IMR-90 (cell line): Measurements from ENCODE around the gene AKNA. TPM values are rescaled to one million over a fixed set of nuclear protein-coding genes. Genes with fewer than 3 reads are reported as not detected.

Experiments used
- ATAC-seq: fragments of 200-7000 bp; cut with Tn5 transposase; 2 replicates; pipeline ENCODE4 v1.9.1; 2020; ENCODE audit warnings: low read depth, mild to moderate bottlenecking, moderate library complexity
- BruUV-seq: library from RNA; stranded (reverse); fragments of 400-500 nt; replicated peaks from 2 replicates; lab custom pipeline; 2021; lab: Mats Ljungman, UMichigan
- CTCF ChIA-PET: fragments of 300-600 bp; formaldehyde crosslinking; extraction: SDS; loops from one replicate; lab custom pipeline; 2021; ENCODE audit warnings: antibody characterized with exemption; lab: Yijun Ruan, JAX
- POLR2A ChIA-PET: fragments of 300-600 bp; sonication (Branson Sonifier 250); formaldehyde crosslinking; loops from one replicate; lab custom pipeline; 2022; ENCODE audit warnings: antibody characterized with exemption; ENCODE audit not compliant: unreplicated experiment; lab: Charles Lee
- DNase-seq: peaks from one replicate; pipeline ENCODE4 v3.0.0; 2013
- H2AFZ ChIP-seq: replicated peaks from 2 replicates; pipeline ENCODE3; 2013; ENCODE audit warnings: low read length, mild to moderate bottlenecking; ENCODE audit not compliant: poor library complexity
- H2AK5ac ChIP-seq: 2 replicates; pipeline ENCODE4 v1.6.1; 2013; ENCODE audit warnings: low read depth, low read length, inconsistent platforms
- H2AK9ac ChIP-seq: replicated peaks from 2 replicates; pipeline ENCODE3; 2013; ENCODE audit warnings: mild to moderate bottlenecking, low read depth, low read length, moderate library complexity; ENCODE audit not compliant: poor library complexity
- H2BK120ac ChIP-seq: 2 replicates; pipeline ENCODE4 v1.6.1; 2013; ENCODE audit warnings: low read depth, low read length, inconsistent platforms
- H2BK15ac ChIP-seq: 3 replicates; pipeline ENCODE4 v1.6.1; 2013; ENCODE audit warnings: low read depth, low read length, inconsistent platforms
- H2BK20ac ChIP-seq: 2 replicates; pipeline ENCODE4 v1.6.1; 2013; ENCODE audit warnings: low read depth, mild to moderate bottlenecking, inconsistent platforms, low read length, moderate library complexity
- H2BK5ac ChIP-seq: 2 replicates; pipeline ENCODE4 v1.6.1; 2013; ENCODE audit warnings: mild to moderate bottlenecking, low read depth, low read length, inconsistent platforms; ENCODE audit not compliant: poor library complexity, severe bottlenecking
- H3K14ac ChIP-seq: replicated peaks from 2 replicates; pipeline ENCODE4 v1.6.1; 2013; ENCODE audit warnings: low read depth, low read length, inconsistent platforms
- H3K18ac ChIP-seq: 2 replicates; pipeline ENCODE4 v1.6.1; 2013; ENCODE audit warnings: low read depth, low read length, control low read depth
- H3K23ac ChIP-seq: 2 replicates; pipeline ENCODE4 v1.6.1; 2013; ENCODE audit warnings: low read depth, low read length, inconsistent platforms
- H3K27ac ChIP-seq: 2 replicates; pipeline ENCODE4 v1.5.1; 2013; ENCODE audit warnings: mild to moderate bottlenecking, control low read depth, low read length; ENCODE audit not compliant: insufficient read depth
- H3K27me3 ChIP-seq: 2 replicates; pipeline ENCODE4 v1.6.1; 2013; ENCODE audit warnings: low read length; ENCODE audit not compliant: control insufficient read depth, insufficient read depth
- H3K36me3 ChIP-seq: 2 replicates; pipeline ENCODE4 v1.6.1; 2013; ENCODE audit warnings: low read length, mixed read lengths; ENCODE audit not compliant: control insufficient read depth, insufficient read depth
- H3K4ac ChIP-seq: 2 replicates; pipeline ENCODE4 v1.6.1; 2013; ENCODE audit warnings: low read depth, low read length, inconsistent platforms
- H3K4me1 ChIP-seq: 2 replicates; pipeline ENCODE4 v1.6.1; 2013; ENCODE audit warnings: low read length, mixed read lengths; ENCODE audit not compliant: control insufficient read depth, insufficient read depth
- H3K4me2 ChIP-seq: 2 replicates; pipeline ENCODE4 v1.6.1; 2013; ENCODE audit warnings: low read depth, mild to moderate bottlenecking, control low read depth, low read length, moderate library complexity
- H3K4me3 ChIP-seq: 2 replicates; pipeline ENCODE4 v1.5.1; 2013; ENCODE audit warnings: low read depth, mild to moderate bottlenecking, control low read depth, low read length, moderate library complexity; ENCODE audit not compliant: insufficient read depth
- H3K56ac ChIP-seq: 2 replicates; pipeline ENCODE4 v1.6.1; 2013; ENCODE audit warnings: low read length, inconsistent platforms; ENCODE audit not compliant: insufficient read depth; ENCODE audit errors: extremely low read depth
- H3K79me1 ChIP-seq, 2 experiments: 2 replicates each; pipeline ENCODE4 v1.6.1; 2013; ENCODE audit warnings: low read length in 2 of 2, inconsistent platforms in 1 of 2, low read depth in 1 of 2
- H3K9ac ChIP-seq: 2 replicates; pipeline ENCODE4 v1.6.1; 2013; ENCODE audit warnings: low read depth, low read length, control low read depth
- H3K9me1 ChIP-seq: 2 replicates; pipeline ENCODE4 v1.6.1; 2013; ENCODE audit warnings: low read length, inconsistent platforms; ENCODE audit not compliant: insufficient read depth
- H3K9me3 ChIP-seq: 2 replicates; pipeline ENCODE4 v1.6.1; 2013; ENCODE audit warnings: low read length; ENCODE audit not compliant: control insufficient read depth, insufficient read depth
- H4K20me1 ChIP-seq: 2 replicates; pipeline ENCODE4 v1.6.1; 2013; ENCODE audit warnings: low read length, inconsistent platforms; ENCODE audit not compliant: insufficient read depth
- H4K5ac ChIP-seq: 2 replicates; pipeline ENCODE4 v1.6.1; 2013; ENCODE audit warnings: mild to moderate bottlenecking, low read depth, low read length, control low read depth
- H4K8ac ChIP-seq, 2 experiments: 2 replicates each; pipeline ENCODE4 v1.6.1; 2013; ENCODE audit warnings: low read depth in 2 of 2, low read length in 2 of 2, control low read depth in 1 of 2, inconsistent platforms in 1 of 2
- H4K91ac ChIP-seq: 2 replicates; pipeline ENCODE4 v1.6.1; 2013; ENCODE audit warnings: low read depth, low read length, inconsistent platforms; ENCODE audit not compliant: insufficient read depth
- BHLHE40 ChIP-seq: fragments of 150-350 bp; IDR thresholded peaks from 2 replicates; pipeline ENCODE4 v1.6.1; 2016; ENCODE audit warnings: mild to moderate bottlenecking, low read depth, low read length
- CEBPB ChIP-seq: IDR thresholded peaks from 2 replicates; pipeline ENCODE4 v1.6.1; 2012; ENCODE audit warnings: low read depth, low read length, improper control_type of control experiment
- CHD1 ChIP-seq: IDR thresholded peaks from 2 replicates; pipeline ENCODE4 v1.6.1; 2012; ENCODE audit warnings: low read depth, low read length, improper control_type of control experiment
- FOS ChIP-seq: fragments of 150-350 bp; IDR thresholded peaks from 2 replicates; pipeline ENCODE4 v1.6.1; 2016; ENCODE audit warnings: low read depth, low read length
- MAZ ChIP-seq: IDR thresholded peaks from 2 replicates; pipeline ENCODE4 v1.6.1; 2012; ENCODE audit warnings: low read depth, mild to moderate bottlenecking, low read length, improper control_type of control experiment, moderate library complexity, borderline replicate concordance
- MXI1 ChIP-seq: IDR thresholded peaks from 2 replicates; pipeline ENCODE4 v1.6.1; 2012; ENCODE audit warnings: low read depth, mild to moderate bottlenecking, low read length, moderate library complexity, borderline replicate concordance
- NFE2L2 ChIP-seq: fragments of 150-350 bp; IDR thresholded peaks from 2 replicates; pipeline ENCODE4 v1.6.1; 2016; ENCODE audit warnings: low read depth, mild to moderate bottlenecking, low read length
- POLR2A ChIP-seq: IDR thresholded peaks from 2 replicates; pipeline ENCODE4 v1.6.1; 2012; ENCODE audit warnings: mild to moderate bottlenecking, low read depth, low read length
- RAD21 ChIP-seq: IDR thresholded peaks from 2 replicates; pipeline ENCODE4 v1.6.1; 2012; ENCODE audit warnings: low read length, improper control_type of control experiment
- RCOR1 ChIP-seq: IDR thresholded peaks from 2 replicates; pipeline ENCODE4 v1.6.1; 2012; ENCODE audit warnings: mild to moderate bottlenecking, low read length, improper control_type of control experiment; ENCODE audit not compliant: insufficient replicate concordance
- SMC3 ChIP-seq: fragments of 150-350 bp; IDR thresholded peaks from 2 replicates; pipeline ENCODE4 v1.6.1; 2016; ENCODE audit warnings: low read depth, mild to moderate bottlenecking, antibody characterized with exemption, low read length, moderate library complexity
- USF2 ChIP-seq: fragments of 150-350 bp; IDR thresholded peaks from 2 replicates; pipeline ENCODE4 v1.6.1; 2017; ENCODE audit warnings: mild to moderate bottlenecking, antibody characterized with exemption, low read length, low read depth
- WGBS, 2 experiments: methylation state at CpG; one replicate each; pipeline versions ENCODE4 v1.1.5 to v1.1.7; 2013; ENCODE audit warnings: missing lambda C conversion rate in 2 of 2; ENCODE audit not compliant: insufficient read length in 1 of 2; ENCODE audit errors: extremely low coverage in 2 of 2; 5-methylcytosine and 5-hydroxymethylcytosine counted together
- dilution Hi-C: fragments of 300-500 bp; cut with HindIII; formaldehyde crosslinking; loops from one replicate; pipeline ENCODE4 v1.14.3; 2018; ENCODE audit warnings: low sequenced_read_pairs; ENCODE audit not compliant: unreplicated experiment
- in situ Hi-C: fragments of 300-500 bp; cut with MboI; formaldehyde crosslinking; loops from 3 replicates; pipeline ENCODE4 v1.14.3; 2019; ENCODE audit warnings: low sequenced_read_pairs, inconsistent platforms, mixed read lengths
- intact Hi-C: fragments of 100-400 bp; cut with micrococcal nuclease; formaldehyde crosslinking; loops from 2 replicates; pipeline ENCODE4 v1.10.0; 2022
- polyA plus RNA-seq, 3 experiments: library from polyadenylated mRNA; depleted of rRNA; stranded (reverse); fragments of >200 nt; gene quantifications; 2 replicates each; pipeline ENCODE4 v1.2.3, GENCODE V29; 2012; ENCODE audit warnings: low replicate concordance in 1 of 3
- total RNA-seq: library from RNA; depleted of rRNA; stranded (reverse); fragments of >200 nt; gene quantifications from 2 replicates; pipeline ENCODE4 v1.2.3, GENCODE V29; 2012
- TF ChIP-seq, protein P1 (sequence below): conservative IDR thresholded peaks from 2 replicates; pipeline ENCODE4 v1.5.1; 2012; ENCODE audit warnings: mild to moderate bottlenecking, low read depth, low read length, improper control_type of control experiment
- TF ChIP-seq, protein P2 (sequence below): fragments of 150-350 bp; IDR thresholded peaks from 2 replicates; pipeline ENCODE4 v1.6.1; 2016; ENCODE audit warnings: low read depth, mild to moderate bottlenecking, low read length, moderate library complexity, borderline replicate concordance

Gene AKNA
- total and polyA plus RNA-seq, 2 of the 4 experiments (the other 2 are of a cell fraction): 2.7 to 7.3 TPM

DNA sequence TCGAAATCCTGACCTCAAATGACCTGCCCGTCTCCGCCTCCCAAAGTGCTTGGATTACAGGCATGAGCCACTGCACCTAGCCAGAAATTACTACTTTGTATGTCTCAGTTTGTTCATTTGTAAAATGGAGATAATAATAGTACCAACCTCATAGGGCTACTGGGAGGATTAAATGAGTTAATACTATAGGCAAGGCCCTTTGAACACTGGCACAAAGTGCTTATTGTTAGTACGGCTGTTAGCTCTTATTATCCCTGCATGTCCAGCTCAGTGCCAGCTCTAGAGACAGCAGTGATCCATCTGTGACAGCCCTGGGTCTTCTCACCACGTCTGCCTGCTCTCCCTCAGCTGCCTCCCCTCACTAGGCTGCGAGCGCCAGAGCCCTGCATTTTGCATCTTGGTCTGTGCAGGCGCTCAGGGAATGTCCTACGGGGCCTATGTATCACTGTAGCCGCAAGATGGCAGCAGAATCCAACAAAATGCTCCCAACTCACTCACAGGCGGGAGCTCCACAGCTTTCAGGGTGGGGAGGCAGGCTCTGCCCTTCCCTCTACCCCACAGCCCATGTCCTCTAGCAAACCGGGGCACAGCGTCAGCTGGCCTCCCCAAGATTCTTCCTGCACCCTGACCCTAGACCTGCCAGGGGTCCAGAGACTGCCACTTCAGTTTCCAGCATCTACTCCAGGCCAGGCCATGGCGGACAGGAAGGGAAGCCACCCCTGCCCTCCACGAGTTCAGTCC is 17.7 kb upstream of the AKNA start:
- H2AK5ac ChIP-seq: peak overlapping the region; percentile 51; the same call in 1 of the 2 replicates
- no peak overlapping the region for H2BK120ac ChIP-seq
- no peak overlapping the region for H3K9ac ChIP-seq
- intact Hi-C loops (loop anchor here (1.0 to 10.0 kb wide), 5 partner anchors 182 to 610 kb away; partner anchors contain the start of gene ATP6V1G1), dilution Hi-C loops (no loop called here), in situ Hi-C loops (loop anchor here (5.0 to 10.0 kb wide), 3 partner anchors 242 to 499 kb away; no protein-coding TSS in a partner anchor)
- H3K27me3 ChIP-seq: peaks cover 5% of the 10 kb centered on the region; the same call in 1 of the 2 replicates
- H3K18ac ChIP-seq: no peak overlapping the region
- no TSS peak for BruUV-seq
- CTCF ChIA-PET: interaction anchor here (0.5 to 2.2 kb wide), 14 partner anchors 9 to 606 kb away, joined by 3 to 24 read pairs (median 4); no protein-coding TSS in a partner anchor
- POLR2A ChIA-PET: no interaction called here
- H4K91ac ChIP-seq: no peak overlapping the region
- H2AFZ ChIP-seq: peak overlapping the region; percentile 69
- peak; percentile 78 for DNase-seq
- H3K23ac ChIP-seq: no peak overlapping the region
- H3K9me3 ChIP-seq: no peaks in the 10 kb centered on the region
- no peak overlapping the region for H3K27ac ChIP-seq
- H3K79me1 ChIP-seq: no peaks in the 10 kb centered on the region
- H4K5ac ChIP-seq: no peak overlapping the region
- 9% methylated on average over 6 of the region's 15 CpGs; no CpG with 5 or more reads in 1 of the 2 experiments for WGBS, 2 experiments
- H2BK20ac ChIP-seq: no peak overlapping the region
- H3K4ac ChIP-seq: no peak overlapping the region
- no peak overlapping the region for H3K4me2 ChIP-seq
- H4K20me1 ChIP-seq: 0 out of 2 replicates have a peak, but pooled peaks cover 4% of the 10 kb centered on the region
- no peaks in the 10 kb centered on the region for H3K9me1 ChIP-seq
- 0 out of 4 replicates have a peak overlapping the region, but pooled peaks of 1 of the 2 experiments have one; percentile 50 for H4K8ac ChIP-seq
- H3K4me3 ChIP-seq: no peak overlapping the region
- no peak overlapping the region for H2BK5ac ChIP-seq
- H2AK9ac ChIP-seq: no peak overlapping the region
- no peak overlapping the region for H2BK15ac ChIP-seq
- H3K4me1 ChIP-seq: no peaks in the 10 kb centered on the region
- H3K36me3 ChIP-seq: no peaks in the 10 kb centered on the region
- H3K56ac ChIP-seq: no peak overlapping the region
- ATAC-seq: peak; percentile 99
- H3K14ac ChIP-seq: no peak overlapping the region
- TF ChIP-seq NFE2L2 (no peak), RAD21 (peak; percentile 95), CEBPB (no peak), USF2 (no peak), RCOR1 (no peak), FOS (no peak), SMC3 (peak; percentile 84), BHLHE40 (no peak), MAZ (0 out of 2 replicates have a peak, but pooled peaks have one; percentile 34), MXI1 (no peak), CHD1 (no peak), POLR2A (no peak)
- TF ChIP-seq, protein P1, sequence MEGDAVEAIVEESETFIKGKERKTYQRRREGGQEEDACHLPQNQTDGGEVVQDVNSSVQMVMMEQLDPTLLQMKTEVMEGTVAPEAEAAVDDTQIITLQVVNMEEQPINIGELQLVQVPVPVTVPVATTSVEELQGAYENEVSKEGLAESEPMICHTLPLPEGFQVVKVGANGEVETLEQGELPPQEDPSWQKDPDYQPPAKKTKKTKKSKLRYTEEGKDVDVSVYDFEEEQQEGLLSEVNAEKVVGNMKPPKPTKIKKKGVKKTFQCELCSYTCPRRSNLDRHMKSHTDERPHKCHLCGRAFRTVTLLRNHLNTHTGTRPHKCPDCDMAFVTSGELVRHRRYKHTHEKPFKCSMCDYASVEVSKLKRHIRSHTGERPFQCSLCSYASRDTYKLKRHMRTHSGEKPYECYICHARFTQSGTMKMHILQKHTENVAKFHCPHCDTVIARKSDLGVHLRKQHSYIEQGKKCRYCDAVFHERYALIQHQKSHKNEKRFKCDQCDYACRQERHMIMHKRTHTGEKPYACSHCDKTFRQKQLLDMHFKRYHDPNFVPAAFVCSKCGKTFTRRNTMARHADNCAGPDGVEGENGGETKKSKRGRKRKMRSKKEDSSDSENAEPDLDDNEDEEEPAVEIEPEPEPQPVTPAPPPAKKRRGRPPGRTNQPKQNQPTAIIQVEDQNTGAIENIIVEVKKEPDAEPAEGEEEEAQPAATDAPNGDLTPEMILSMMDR: peak; percentile 93
- TF ChIP-seq, protein P2, sequence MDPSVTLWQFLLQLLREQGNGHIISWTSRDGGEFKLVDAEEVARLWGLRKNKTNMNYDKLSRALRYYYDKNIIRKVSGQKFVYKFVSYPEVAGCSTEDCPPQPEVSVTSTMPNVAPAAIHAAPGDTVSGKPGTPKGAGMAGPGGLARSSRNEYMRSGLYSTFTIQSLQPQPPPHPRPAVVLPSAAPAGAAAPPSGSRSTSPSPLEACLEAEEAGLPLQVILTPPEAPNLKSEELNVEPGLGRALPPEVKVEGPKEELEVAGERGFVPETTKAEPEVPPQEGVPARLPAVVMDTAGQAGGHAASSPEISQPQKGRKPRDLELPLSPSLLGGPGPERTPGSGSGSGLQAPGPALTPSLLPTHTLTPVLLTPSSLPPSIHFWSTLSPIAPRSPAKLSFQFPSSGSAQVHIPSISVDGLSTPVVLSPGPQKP: no peak
